HG02610 (cell line): ENCODE results near the gene LGALS13.
"Not testable (repeated sequence)": the region's sequence is repeated elsewhere in the genome, so short reads cannot be mapped to it uniquely, and the experiment has no call there.

ENCODE experiments used
- ATAC-seq: cut with Tn5 transposase; IDR thresholded peaks from one replicate; pipeline ENCODE4 v1.9.1; 2021; ENCODE audit warnings: mild to moderate bottlenecking, moderate library complexity; ENCODE audit not compliant: unreplicated experiment

LGALS13 gene

GRCh38 chr19:39613597-39613996, 11.3 kb downstream of the LGALS13 start:
- ATAC-seq = no peak

DNA sequence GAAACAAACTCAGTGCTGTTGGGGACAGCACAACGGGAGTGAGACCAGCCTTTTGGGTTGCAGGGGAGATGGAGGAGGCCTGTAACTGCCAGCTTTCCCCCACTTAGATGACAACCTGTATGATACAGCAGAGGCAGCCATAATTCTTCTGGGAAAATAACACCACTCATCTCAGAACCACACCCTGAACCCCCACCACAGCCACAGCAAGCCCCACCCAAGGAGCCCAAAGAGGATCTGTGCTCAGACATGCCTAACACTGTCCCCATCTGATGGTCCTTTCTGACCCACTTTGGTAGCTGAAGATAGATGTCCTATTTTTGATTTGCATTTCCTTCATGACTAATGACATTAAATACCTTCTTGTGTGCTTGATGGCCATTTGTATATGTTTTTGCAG, 15.4 kb downstream of the LGALS13 start:
- no peak for ATAC-seq

DNA sequence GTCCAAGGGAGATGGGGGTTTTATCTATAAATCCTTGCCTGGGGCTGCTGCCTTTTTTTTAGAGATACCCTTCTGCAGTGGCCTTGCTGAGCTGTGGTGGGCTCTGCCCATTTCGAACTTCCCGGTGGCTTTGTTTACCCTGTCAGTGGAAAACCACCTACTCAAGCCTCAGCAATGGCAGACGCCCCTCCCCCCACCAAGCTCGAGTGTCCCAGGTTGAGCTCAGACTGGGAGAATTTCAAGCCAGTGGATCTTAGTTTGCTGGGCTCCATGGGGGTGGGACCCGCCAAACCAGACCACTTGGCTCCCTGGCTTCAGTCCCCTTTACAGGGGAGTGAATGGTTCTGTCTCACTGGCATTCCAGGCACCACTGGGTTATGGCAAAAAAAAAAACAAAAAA, 21.6 kb downstream of the LGALS13 start:
- ATAC-seq = no peak

- ATAC-seq = not testable (repeated sequence)
Measured at GRCh38 chr19:39627631-39628030, 25.3 kb downstream of the LGALS13 start.

DNA sequence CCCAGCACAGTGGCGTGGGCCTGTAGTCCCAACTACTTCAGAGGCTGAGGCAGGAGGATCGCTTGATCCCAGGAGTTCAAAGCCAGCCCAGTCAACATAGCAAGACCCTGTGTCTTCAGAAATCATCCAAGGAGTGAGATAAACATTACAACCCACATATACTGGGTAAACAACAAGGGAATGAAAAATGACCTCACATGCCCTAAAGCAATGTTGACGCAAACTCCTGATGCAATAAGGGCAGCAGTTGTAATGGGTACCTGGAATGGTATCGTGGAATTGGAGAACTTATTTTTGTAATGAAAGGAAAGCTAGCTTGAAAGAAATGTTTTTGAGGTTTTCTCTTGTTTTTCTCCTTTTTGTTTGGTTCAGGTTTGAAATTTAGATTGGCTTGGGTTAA, 28.9 kb downstream of the LGALS13 start:
- ATAC-seq = no peak

GRCh38 chr19:39631626-39632025, 29.3 kb downstream of the LGALS13 start:
- no peak for ATAC-seq

DNA sequence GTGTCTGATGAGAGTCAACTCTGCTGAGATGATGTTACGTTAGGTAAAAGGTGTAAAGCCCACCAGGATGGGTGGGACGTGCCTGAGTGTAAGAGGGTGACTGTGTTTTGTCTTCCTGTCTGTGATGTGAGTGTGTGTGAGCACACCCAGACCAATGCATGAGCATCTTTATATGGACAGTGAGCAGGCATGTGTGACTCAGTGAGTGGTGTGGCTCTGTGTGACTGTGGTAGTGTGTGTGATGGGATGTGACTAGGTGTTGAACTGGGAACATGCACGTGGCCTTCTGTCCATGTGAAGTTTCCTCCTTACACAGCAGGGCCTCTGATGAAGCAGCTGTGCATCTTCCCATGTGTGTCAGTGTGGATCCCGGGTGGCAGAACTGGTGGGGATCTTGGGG, 35.6 kb downstream of the LGALS13 start:
- no peak for ATAC-seq

DNA sequence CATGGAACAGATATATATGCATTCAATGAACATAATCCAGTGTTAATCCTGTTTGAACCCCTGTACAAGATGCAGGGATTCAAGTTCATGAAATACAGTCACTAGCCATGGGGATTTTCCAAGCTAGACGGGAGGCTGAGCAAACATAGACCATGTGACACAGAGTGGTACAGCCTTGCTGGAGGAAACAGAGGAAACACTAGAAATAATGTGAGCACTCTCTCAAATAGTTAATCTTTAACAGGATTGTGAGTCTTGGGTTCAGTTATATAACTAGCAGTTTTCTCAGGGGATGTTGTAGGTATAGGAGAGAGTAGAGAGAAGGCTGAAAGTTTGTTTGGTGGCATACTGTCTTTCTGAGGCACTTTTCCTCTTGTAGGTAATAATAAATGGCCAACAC, 39.4 kb downstream of the LGALS13 start:
- ATAC-seq = no peak

GRCh38 chr19:39643591-39643990, 41.3 kb downstream of the LGALS13 start:
- no peak for ATAC-seq

DNA sequence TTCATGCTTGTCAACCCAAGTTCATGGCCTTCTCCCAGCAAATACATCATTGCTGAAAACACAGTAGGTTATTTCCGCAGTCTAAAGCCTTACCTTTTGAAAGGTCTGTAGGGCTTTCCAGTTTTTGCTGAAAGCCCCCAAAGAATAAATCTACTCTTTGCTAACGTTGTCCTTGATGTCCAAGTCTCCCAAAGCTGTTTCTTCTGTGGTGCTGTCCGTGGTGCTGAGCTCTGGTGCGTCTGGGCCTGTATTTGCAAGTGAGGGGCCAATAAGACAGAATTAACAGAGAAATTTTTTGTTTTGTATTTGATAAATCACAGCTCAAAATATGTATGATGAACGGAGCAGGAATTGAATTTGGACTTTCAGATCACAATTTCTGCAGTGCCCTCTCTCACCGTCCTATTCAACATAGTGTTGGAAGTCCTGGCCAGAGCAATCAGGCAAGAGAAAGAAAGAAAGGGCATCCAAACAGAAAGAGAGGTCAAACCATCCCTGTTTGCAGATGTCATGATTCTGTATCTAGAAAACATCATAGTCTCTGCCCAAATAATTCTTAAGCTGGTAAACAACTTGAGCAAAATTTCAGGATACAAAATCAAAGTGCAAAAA, 43.6 kb downstream of the LGALS13 start:
- ATAC-seq = no peak

DNA sequence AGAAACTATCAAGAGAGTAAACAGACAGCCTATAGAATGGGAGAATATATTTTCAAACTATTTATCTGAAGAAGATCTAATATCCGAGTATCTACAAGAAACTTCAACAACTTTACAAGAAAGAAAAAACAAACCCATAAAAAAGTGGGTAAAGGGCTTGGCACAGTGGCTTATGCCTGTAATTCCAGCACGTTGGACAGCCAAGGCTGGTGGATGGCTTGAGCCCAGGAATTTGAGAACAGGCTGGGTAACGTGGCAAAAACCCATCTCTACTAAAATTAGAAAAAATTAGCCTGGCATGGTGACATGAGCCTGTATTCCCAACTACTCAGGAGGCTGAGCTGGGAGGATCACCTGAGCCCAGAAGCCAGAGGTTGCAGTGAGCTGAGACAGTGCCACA, 45.6 kb downstream of the LGALS13 start:
- no peak for ATAC-seq

- no peak for ATAC-seq
Measured at GRCh38 chr19:39655613-39656012, 53.3 kb downstream of the LGALS13 start, which contains the start of gene LGALS16. Gene LGALS16, plus strand, starts transcription at chr19:39655913. Its CDS starts 49 bp downstream, at chr19:39655962.
